GM23338 (cell line): ENCODE data around the gene RAB3GAP2. TPM values are rescaled to one million over a fixed set of nuclear protein-coding genes. Genes with fewer than 3 reads are reported as not detected.
"Not testable (repeated sequence)": the region's sequence is repeated elsewhere in the genome, so short reads cannot be mapped to it uniquely, and the experiment has no call there.

Experiments used
- ATAC-seq: fragments of 200-7000 bp; cut with Tn5 transposase; 3 replicates; pipeline ENCODE4 v1.9.1; 2020
- DNase-seq: peaks from one replicate; pipeline ENCODE4 v3.0.0-alpha.2; 2015; ENCODE audit warnings: low spot score
- H2AFZ ChIP-seq: fragments of 200-600 bp; sonication (generic); 2 replicates; pipeline ENCODE4 v1.8.0; 2016; ENCODE audit warnings: antibody characterized with exemption, mild to moderate bottlenecking, moderate library complexity
- H3F3A ChIP-seq: fragments of 200-600 bp; sonication (generic); replicated peaks from 2 replicates; pipeline ENCODE4 v1.8.0; 2017; ENCODE audit warnings: antibody characterized with exemption, mixed run types, low read depth
- H3K27ac ChIP-seq: fragments of 200-600 bp; sonication (generic); 2 replicates; pipeline ENCODE4 v1.6.1; 2016; ENCODE audit warnings: low read depth
- H3K27me3 ChIP-seq: fragments of 200-600 bp; sonication (generic); 2 replicates; pipeline ENCODE4 v1.8.0; 2016; ENCODE audit warnings: mild to moderate bottlenecking, mixed run types, moderate library complexity; ENCODE audit not compliant: insufficient read depth
- H3K36me3 ChIP-seq: fragments of 200-600 bp; sonication (generic); 2 replicates; pipeline ENCODE4 v1.8.0; 2016; ENCODE audit warnings: mild to moderate bottlenecking; ENCODE audit not compliant: insufficient read depth
- H3K4me1 ChIP-seq: fragments of 200-600 bp; sonication (generic); 2 replicates; pipeline ENCODE4 v1.8.0; 2016; ENCODE audit warnings: mild to moderate bottlenecking, moderate library complexity; ENCODE audit not compliant: insufficient read depth
- H3K4me2 ChIP-seq: fragments of 200-600 bp; sonication (generic); 2 replicates; pipeline ENCODE4 v1.7.1; 2017; ENCODE audit warnings: mixed run types
- H3K4me3 ChIP-seq: fragments of 200-600 bp; sonication (generic); 2 replicates; pipeline ENCODE4 v1.6.1; 2016; ENCODE audit warnings: mixed run types
- H3K79me2 ChIP-seq: fragments of 200-600 bp; sonication (generic); replicated peaks from 2 replicates; pipeline ENCODE4 v1.8.0; 2017; ENCODE audit warnings: mild to moderate bottlenecking; ENCODE audit not compliant: insufficient read depth
- H3K9me2 ChIP-seq: fragments of 200-600 bp; sonication (generic); 2 replicates; pipeline ENCODE4 v1.8.0; 2017; ENCODE audit not compliant: insufficient read depth
- H4K20me1 ChIP-seq: fragments of 200-600 bp; sonication (generic); replicated peaks from 2 replicates; pipeline ENCODE4 v1.8.0; 2017; ENCODE audit warnings: mild to moderate bottlenecking; ENCODE audit not compliant: insufficient read depth
- H3K27ac Mint-ChIP-seq: 2 replicates; pipeline ENCODE4 v1.8.0; 2020; ENCODE audit warnings: inconsistent platforms, mild to moderate bottlenecking, moderate library complexity, mixed read lengths
- H3K27me3 Mint-ChIP-seq: 3 replicates; pipeline ENCODE4 v1.8.0; 2022; ENCODE audit warnings: low read depth, mild to moderate bottlenecking, moderate library complexity, mixed read lengths, inconsistent platforms; ENCODE audit not compliant: insufficient read depth, poor library complexity
- H3K36me3 Mint-ChIP-seq: 3 replicates; pipeline ENCODE4 v1.8.0; 2021; ENCODE audit warnings: low read depth, mild to moderate bottlenecking, inconsistent platforms, moderate library complexity, mixed read lengths
- H3K4me1 Mint-ChIP-seq: 3 replicates; pipeline ENCODE4 v1.8.0; 2020; ENCODE audit warnings: mild to moderate bottlenecking, inconsistent platforms, mixed read lengths
- H3K4me3 Mint-ChIP-seq: 3 replicates; pipeline ENCODE4 v1.8.0; 2021; ENCODE audit warnings: moderate library complexity, mild to moderate bottlenecking, inconsistent platforms, mixed read lengths
- H3K9me3 Mint-ChIP-seq: 3 replicates; pipeline ENCODE4 v1.8.0; 2020; ENCODE audit warnings: moderate library complexity, mild to moderate bottlenecking, inconsistent platforms, mixed read lengths
- ETS1 ChIP-seq: IDR thresholded peaks from 2 replicates; pipeline ENCODE4 v1.6.1; 2016; ENCODE audit warnings: antibody characterized with exemption
- EZH2phosphoT487 ChIP-seq: fragments of 200-600 bp; sonication (generic); IDR thresholded peaks from one replicate; pipeline ENCODE4 v1.8.1; 2018; ENCODE audit warnings: antibody characterized with exemption; ENCODE audit not compliant: unreplicated experiment
- POLR2AphosphoS5 ChIP-seq: IDR thresholded peaks from 2 replicates; pipeline ENCODE4 v1.6.1; 2016; ENCODE audit warnings: antibody characterized with exemption, low read depth
- REST ChIP-seq: IDR thresholded peaks from one replicate; pipeline ENCODE4 v1.6.1; 2018; ENCODE audit warnings: antibody characterized with exemption; ENCODE audit not compliant: unreplicated experiment
- STAT1 ChIP-seq: IDR thresholded peaks from one replicate; pipeline ENCODE4 v1.6.1; 2016; ENCODE audit warnings: antibody characterized with exemption; ENCODE audit not compliant: unreplicated experiment
- ZNF331 ChIP-seq: fragments of 250-450 bp; sonication (Bioruptor Pico); IDR thresholded peaks from 2 replicates; pipeline ENCODE4 v1.5.0; 2020; ENCODE audit warnings: low read depth, mild to moderate bottlenecking, moderate library complexity
- polyA plus RNA-seq: library from polyadenylated mRNA; unstranded; fragments of >200 nt; fragmentation: Nextera tagmentation; extraction: Ambion mirVana; gene quantifications from 2 replicates; pipeline ENCODE4 v1.2.1, GENCODE V29; 2016
- total RNA-seq: library from RNA; depleted of rRNA; stranded (reverse); fragments of >200 nt; shearing (Covaris generic); gene quantifications from 2 replicates; pipeline ENCODE4 v1.2.3, GENCODE V29; 2014

The RAB3GAP2 gene
- total and polyA plus RNA-seq, 2 experiments from 2014 or later, result 19.4 to 44.6 TPM

GRCh38 chr1:220255204-220255603 lies 17.0 kb downstream of the RAB3GAP2 start:
- Histone ChIP-seq H4K20me1 (peaks cover 43% of the 10 kb centered on the region; the same call in 1 of the 2 replicates), H3K9me2 (peaks cover 5% of the 10 kb centered on the region; the same call in 1 of the 2 replicates), H3K27ac (no peak overlapping the region), H3F3A (0 out of 2 replicates have a peak, but pooled peaks cover 5% of the 10 kb centered on the region), H3K36me3 (peaks cover 11% of the 10 kb centered on the region), H3K4me2 (no peak overlapping the region), H2AFZ (no peak overlapping the region), H3K27me3 (no peaks in the 10 kb centered on the region), H3K4me3 (no peak overlapping the region), H3K79me2 (peaks cover 94% of the 10 kb centered on the region), H3K4me1 (peaks cover 41% of the 10 kb centered on the region)
- no peak overlapping the region for H3K27ac Mint-ChIP-seq
- H3K9me3 Mint-ChIP-seq, result peaks cover 26% of the 10 kb centered on the region
- ATAC-seq (no peak), DNase-seq (no peak)
- H3K4me1 Mint-ChIP-seq, result peaks cover 35% of the 10 kb centered on the region
- H3K4me3 Mint-ChIP-seq, result no peak overlapping the region
- peaks cover 5% of the 10 kb centered on the region for H3K27me3 Mint-ChIP-seq
- TF ChIP-seq REST (no peak), EZH2phosphoT487 (no peak), POLR2AphosphoS5 (no peak), ZNF331 (CRISPR knock-in tag) (no peak), STAT1 (no peak)
- H3K36me3 Mint-ChIP-seq, result peaks cover 55% of the 10 kb centered on the region

GRCh38 chr1:220253290-220253689 lies 19.0 kb downstream of the RAB3GAP2 start:
- not testable (repeated sequence) for H3K27me3 Mint-ChIP-seq, H2AFZ ChIP-seq, H3K27ac ChIP-seq, H3K9me2 ChIP-seq, H3K27ac Mint-ChIP-seq, DNase-seq, H3K27me3 ChIP-seq, H3K4me3 Mint-ChIP-seq, H3K4me2 ChIP-seq, H3F3A ChIP-seq, H3K4me3 ChIP-seq
- Histone ChIP-seq H3K79me2 (peaks cover 93% of the 10 kb centered on the region), H3K36me3 (peaks cover 29% of the 10 kb centered on the region), H4K20me1 (peaks cover 31% of the 10 kb centered on the region; the same call in 1 of the 2 replicates), H3K4me1 (peaks cover 37% of the 10 kb centered on the region)
- Mint-ChIP-seq H3K4me1 (peaks cover 35% of the 10 kb centered on the region), H3K36me3 (peaks cover 66% of the 10 kb centered on the region), H3K9me3 (peaks cover 45% of the 10 kb centered on the region)
- ATAC-seq, result peak; percentile 82

- H3K4me2 ChIP-seq, result no peak overlapping the region
- peaks cover 80% of the 10 kb centered on the region for H3K36me3 Mint-ChIP-seq
- no peak for TF ChIP-seq ETS1
Observed at GRCh38 chr1:220251272-220251671, 21.0 kb downstream of the RAB3GAP2 start.

More at GRCh38 chr1:220251272-220251671, 21.0 kb downstream of the RAB3GAP2 start:
- peaks cover 20% of the 10 kb centered on the region for H3K4me1 ChIP-seq
- peaks cover 5% of the 10 kb centered on the region; the same call in 1 of the 2 replicates for H3K9me2 ChIP-seq
- H3K27me3 ChIP-seq, result no peaks in the 10 kb centered on the region
- no peak overlapping the region for H3K27ac ChIP-seq
- no peak overlapping the region for H2AFZ ChIP-seq
- H3F3A ChIP-seq, result 0 out of 2 replicates have a peak, but pooled peaks cover 5% of the 10 kb centered on the region
- H3K79me2 ChIP-seq, result peaks cover 90% of the 10 kb centered on the region
- peaks cover 58% of the 10 kb centered on the region for H3K9me3 Mint-ChIP-seq
- peaks cover 13% of the 10 kb centered on the region; the same call in 1 of the 2 replicates for H4K20me1 ChIP-seq
- ATAC-seq (no peak), DNase-seq (no peak)
- H3K4me1 Mint-ChIP-seq, result peaks cover 25% of the 10 kb centered on the region
- no peak overlapping the region for H3K4me3 Mint-ChIP-seq
- no peak overlapping the region for H3K4me3 ChIP-seq
- peaks cover 5% of the 10 kb centered on the region for H3K27me3 Mint-ChIP-seq
- peaks cover 32% of the 10 kb centered on the region for H3K36me3 ChIP-seq
- no peak overlapping the region for H3K27ac Mint-ChIP-seq
